Bronchial epithelial cell (primary cell): Measurements from ENCODE around the gene NCK1. TPM values are rescaled to one million over a fixed set of nuclear protein-coding genes. Genes with fewer than 3 reads are reported as not detected.

Experiments
- DNase-seq: peaks from one replicate; pipeline ENCODE4 v3.0.0-alpha.2; 2010; ENCODE audit warnings: low read depth
- FAIRE-seq: peaks from 2 replicates; lab custom pipeline; 2011; peaks lifted over from hg19 to GRCh38; lab: Jason Lieb, UNC
- H3K27me3 ChIP-seq: 2 replicates; pipeline ENCODE4 v1.5.1; 2011; ENCODE audit warnings: low read length; ENCODE audit not compliant: control insufficient read depth, insufficient read depth
- H3K36me3 ChIP-seq: 2 replicates; pipeline ENCODE4 v1.5.1; 2011; ENCODE audit warnings: low read length; ENCODE audit not compliant: control insufficient read depth, insufficient read depth
- H3K4me3 ChIP-seq: 2 replicates; pipeline ENCODE4 v1.5.1; 2011; ENCODE audit warnings: mild to moderate bottlenecking, low read depth, low read length, control low read depth
- CTCF ChIP-seq: IDR thresholded peaks from 2 replicates; pipeline ENCODE4 v1.5.1; 2011; ENCODE audit warnings: mild to moderate bottlenecking, moderate library complexity, low read length, control low read depth, inconsistent platforms; ENCODE audit not compliant: insufficient read depth, severe bottlenecking
- total RNA-seq: library from RNA; depleted of rRNA; stranded (reverse); fragments of >200 nt; gene quantifications from 2 replicates; pipeline ENCODE4 v1.2.1, GENCODE V29; 2014

The NCK1 gene
- total RNA-seq, 1 donor from 2014 or later, result 81.6 TPM

GRCh38 chr3:136910697-136911096 lies 48.7 kb downstream of the NCK1 start:
- TF ChIP-seq CTCF, result no peak
- no peak overlapping the region for H3K4me3 ChIP-seq
- no peaks in the 10 kb centered on the region for H3K36me3 ChIP-seq
- H3K27me3 ChIP-seq, result no peaks in the 10 kb centered on the region
- DNase-seq, result no peak
- FAIRE-seq, result no peak

- H3K4me3 ChIP-seq, result no peak overlapping the region
- no peak for FAIRE-seq
- no peaks in the 10 kb centered on the region for H3K36me3 ChIP-seq
- no peak for TF ChIP-seq CTCF
- H3K27me3 ChIP-seq, result no peaks in the 10 kb centered on the region
- no peak for DNase-seq
Measured at GRCh38 chr3:136913168-136913567, 51.2 kb downstream of the NCK1 start.

DNA sequence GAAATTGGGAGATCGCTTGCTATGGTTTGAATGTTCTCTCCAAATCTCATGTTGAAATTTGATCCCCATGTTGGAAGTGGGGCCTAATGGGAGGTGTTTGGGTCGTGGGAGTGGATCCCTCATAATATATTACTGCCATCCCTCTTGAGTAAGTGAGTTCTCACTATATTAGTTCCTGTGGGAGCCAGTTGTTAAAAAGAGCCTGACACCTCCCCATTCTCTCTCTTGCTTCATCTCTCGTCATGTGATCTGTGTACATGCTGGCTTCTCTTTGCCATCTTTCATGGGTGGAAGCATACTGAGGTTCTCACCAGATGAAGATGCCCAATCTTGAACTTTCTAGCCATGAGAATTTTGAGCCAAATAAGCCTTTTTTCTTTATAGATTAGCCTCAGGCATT lies 52.7 kb downstream of the NCK1 start:
- DNase-seq, result no peak
- FAIRE-seq, result no peak
- Histone ChIP-seq H3K4me3 (no peak overlapping the region), H3K27me3 (no peaks in the 10 kb centered on the region), H3K36me3 (no peaks in the 10 kb centered on the region)
- TF ChIP-seq CTCF, result no peak

DNA sequence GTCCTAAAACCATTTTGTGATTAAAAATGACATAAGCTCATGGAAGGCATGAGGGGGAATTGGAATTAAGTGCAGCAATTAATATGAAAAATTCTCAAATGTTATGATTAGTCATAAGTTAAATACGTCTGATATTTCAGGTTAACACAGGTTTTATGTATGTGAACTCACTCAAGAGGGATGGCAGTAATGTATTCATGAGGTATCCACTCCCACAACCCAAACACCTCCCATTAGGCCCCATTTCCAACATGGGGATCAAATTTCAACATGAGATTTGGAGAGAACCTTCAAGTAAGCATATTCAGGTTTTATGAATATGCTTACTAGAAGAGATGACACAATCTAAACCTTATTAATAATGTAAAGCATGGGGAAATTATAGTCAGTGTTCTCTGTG lies 54.2 kb downstream of the NCK1 start:
- H3K27me3 ChIP-seq, result no peaks in the 10 kb centered on the region
- FAIRE-seq (no peak), DNase-seq (peak; percentile 56)
- no peaks in the 10 kb centered on the region for H3K36me3 ChIP-seq
- TF ChIP-seq CTCF, result no peak
- H3K4me3 ChIP-seq, result no peak overlapping the region

- H3K36me3 ChIP-seq, result peaks cover 1% of the 10 kb centered on the region
- H3K27me3 ChIP-seq, result no peaks in the 10 kb centered on the region
- DNase-seq (peak; percentile 50), FAIRE-seq (no peak)
- no peak overlapping the region for H3K4me3 ChIP-seq
- no peak for TF ChIP-seq CTCF
Measured at GRCh38 chr3:136919799-136920580, 58.0 kb downstream of the NCK1 start.
